ENCODE measurements around the gene SLC6A19. TPM values are rescaled to one million over a fixed set of nuclear protein-coding genes. Genes with fewer than 3 reads are reported as not detected.

SLC6A19 gene
- total and polyA plus RNA-seq, 10 of the 15 experiments (the other 5 are each of a cell fraction or from before 2014, with no cell fraction given): 0.01 to 0.03 TPM; not detected in 8

GRCh38 chr5:1245905-1246576 lies 44.6 kb downstream of the SLC6A19 start:
- Histone ChIP-seq H3K27me3 (replicated peaks in 1 of 2; ENCODE audit: control insufficient read depth in 2 of 2, insufficient read depth in 2 of 2, low read length in 1 of 2) (no peaks in the 10 kb centered on the region; a peak in 1 of 4 replicates), H2AFZ (ENCODE audit: control insufficient read depth, low read depth, low read length) (no peak overlapping the region), H3K79me2 (ENCODE audit: control insufficient read depth, insufficient read depth, low read length) (no peaks in the 10 kb centered on the region), H3K36me3 (ENCODE audit: control insufficient read depth in 2 of 2, insufficient read depth in 2 of 2, low read length in 1 of 2) (no peaks in the 10 kb centered on the region), H3K27ac (ENCODE audit: control insufficient read depth, insufficient read depth) (no peak overlapping the region), H4K20me1 (ENCODE audit: control insufficient read depth, insufficient read depth) (no peaks in the 10 kb centered on the region), H3K4me3 (no peak overlapping the region), H3K4me1 (ENCODE audit: control insufficient read depth, insufficient read depth, low read length) (no peaks in the 10 kb centered on the region), H3K4me2 (ENCODE audit: control insufficient read depth, insufficient read depth) (no peak overlapping the region), H3K9me3 (replicated peaks; ENCODE audit: control insufficient read depth, insufficient read depth, low read length) (no peaks in the 10 kb centered on the region), H3K9ac (ENCODE audit: control insufficient read depth, insufficient read depth, low read length) (no peak overlapping the region)
- TF ChIP-seq MEF2B (IDR thresholded peaks at IDR 0.05; ENCODE audit: partially characterized antibody, poor library complexity, severe bottlenecking) (no peak), FOXK2 (IDR thresholded peaks at IDR 0.05) (no peak), BCLAF1 (IDR thresholded peaks at IDR 0.05) (no peak)
- POLR2A ChIA-PET: no interaction called here
- RAD21 ChIA-PET (ENCODE audit: unreplicated experiment): no interaction called here
- in situ Hi-C loops (cut with MboI) (no loop called here), intact Hi-C loops (cut with micrococcal nuclease; ENCODE audit: unreplicated experiment) (no loop called here)
- WGBS (ENCODE audit: insufficient coverage, insufficient replicate concordance, low lambda C conversion rate, missing lambda C conversion rate): 39% methylated on average over 33 of the region's 58 CpGs
- DNase-seq (ENCODE audit: low read depth, low spot score): no peak
- CTCF ChIA-PET: no interaction called here
- BruUV-seq (replicated peaks): no TSS peak
- SMC1A ChIA-PET (ENCODE audit: uncharacterized antibody, unreplicated experiment): no interaction called here
- FAIRE-seq: no peak
- no peak for ATAC-seq

All from GM12878 (cell line).